Caco-2 (cell line): ENCODE results near the gene RASGRP1. TPM values are rescaled to one million over a fixed set of nuclear protein-coding genes. Genes with fewer than 3 reads are reported as not detected.
"Not testable (repeated sequence)": the region's sequence is repeated elsewhere in the genome, so short reads cannot be mapped to it uniquely, and the experiment has no call there.

Source experiments
- BruUV-seq: library from RNA; stranded (reverse); fragments of 400-500 nt; replicated peaks from 2 replicates; lab custom pipeline; 2021; lab: Mats Ljungman, UMichigan
- CTCF ChIA-PET: fragments of 300-600 bp; sonication (Branson Sonifier 250); formaldehyde crosslinking; loops from one replicate; lab custom pipeline; 2022; ENCODE audit warnings: antibody characterized with exemption; lab: Charles Lee
- POLR2A ChIA-PET: fragments of 300-600 bp; sonication (Branson Sonifier 250); formaldehyde crosslinking; loops from one replicate; lab custom pipeline; 2022; ENCODE audit warnings: antibody characterized with exemption; lab: Charles Lee
- DNase-seq, 2 experiments: peaks; one replicate each; pipeline versions ENCODE4 v3.0.0 to v3.0.0-alpha.2; 2020 to 2022
- H3K27me3 ChIP-seq: replicated peaks from 2 replicates; pipeline ENCODE4 v1.6.0; 2011; ENCODE audit warnings: low read length; ENCODE audit not compliant: control insufficient read depth, insufficient read depth
- H3K36me3 ChIP-seq: 2 replicates; pipeline ENCODE4 v1.5.1; 2011; ENCODE audit warnings: low read length; ENCODE audit not compliant: control insufficient read depth, insufficient read depth
- H3K4me1 ChIP-seq: fragments of 250-450 bp; sonication (Bioruptor Pico); 2 replicates; pipeline ENCODE4 v1.5.1; 2020; ENCODE audit warnings: mild to moderate bottlenecking
- H3K4me3 ChIP-seq: 2 replicates; pipeline ENCODE4 v1.5.1; 2011; ENCODE audit warnings: low read depth, mild to moderate bottlenecking, control low read depth, low read length
- H3K9me3 ChIP-seq: fragments of 250-450 bp; sonication (Bioruptor Pico); 2 replicates; pipeline ENCODE4 v1.5.1; 2020; ENCODE audit warnings: mild to moderate bottlenecking, moderate library complexity
- H3K27ac Mint-ChIP-seq: one replicate; pipeline ENCODE4 v1.8.0; 2022; ENCODE audit warnings: mixed read lengths; ENCODE audit not compliant: unreplicated experiment
- H3K27me3 Mint-ChIP-seq: one replicate; pipeline ENCODE4 v1.8.0; 2022; ENCODE audit warnings: mixed read lengths; ENCODE audit not compliant: insufficient read depth, unreplicated experiment
- H3K36me3 Mint-ChIP-seq: one replicate; pipeline ENCODE4 v1.8.0; 2022; ENCODE audit warnings: mild to moderate bottlenecking, mixed read lengths; ENCODE audit not compliant: insufficient read depth, unreplicated experiment
- H3K4me1 Mint-ChIP-seq: one replicate; pipeline ENCODE4 v1.8.0; 2022; ENCODE audit warnings: low read depth, mixed read lengths; ENCODE audit not compliant: unreplicated experiment
- H3K4me3 Mint-ChIP-seq: one replicate; pipeline ENCODE4 v1.8.0; 2022; ENCODE audit warnings: mild to moderate bottlenecking, moderate library complexity, mixed read lengths; ENCODE audit not compliant: unreplicated experiment
- H3K9me3 Mint-ChIP-seq: one replicate; pipeline ENCODE4 v1.8.0; 2022; ENCODE audit warnings: mixed read lengths; ENCODE audit not compliant: unreplicated experiment
- CTCF ChIP-seq, 2 experiments: fragments of 200-600 bp in 1 of 2; IDR thresholded peaks; 1 replicate in 1 of 2; 2 replicates in 1 of 2; pipeline versions ENCODE4 v1.5.1 to v1.8.0; 2011 to 2022; ENCODE audit warnings: antibody characterized with exemption in 1 of 2, control low read depth in 1 of 2, inconsistent platforms in 1 of 2, low read depth in 1 of 2, low read length in 1 of 2, mild to moderate bottlenecking in 1 of 2, moderate library complexity in 1 of 2; ENCODE audit not compliant: insufficient read depth in 1 of 2, severe bottlenecking in 1 of 2, unreplicated experiment in 1 of 2
- intact Hi-C: fragments of 100-400 bp; cut with micrococcal nuclease; formaldehyde crosslinking; loops from one replicate; pipeline ENCODE4 v1.10.0; 2022; ENCODE audit not compliant: unreplicated experiment
- total RNA-seq: library from RNA; stranded (reverse); gene quantifications from 2 replicates; pipeline ENCODE4 v1.2.3, GENCODE V29; 2022

RASGRP1 gene
- total RNA-seq, 1 experiment from 2014 or later = 7.3 TPM

- no peaks in the 10 kb centered on the region for H3K36me3 ChIP-seq
- POLR2A ChIA-PET = no interaction called here
- H3K27me3 Mint-ChIP-seq = peaks cover under 1% of the 10 kb centered on the region
- no TSS peak for BruUV-seq
- no peak for TF ChIP-seq CTCF (IDR thresholded peaks at IDR 0.05; ENCODE audit: insufficient read depth in 1 of 2, low read depth in 1 of 2, low read length in 1 of 2, severe bottlenecking in 1 of 2, unreplicated experiment in 1 of 2)
- DNase-seq = no peak
- H3K36me3 Mint-ChIP-seq = no peaks in the 10 kb centered on the region
- CTCF ChIA-PET = no interaction called here
- H3K27me3 ChIP-seq = no peaks in the 10 kb centered on the region
- no peaks in the 10 kb centered on the region for H3K9me3 ChIP-seq
- H3K4me3 ChIP-seq = no peak overlapping the region
- intact Hi-C loops = no loop called here
- H3K4me3 Mint-ChIP-seq = no peak overlapping the region
- peaks cover 33% of the 10 kb centered on the region for H3K4me1 ChIP-seq
- peaks cover 8% of the 10 kb centered on the region for H3K9me3 Mint-ChIP-seq
- peaks cover 25% of the 10 kb centered on the region for H3K4me1 Mint-ChIP-seq
- no peak overlapping the region for H3K27ac Mint-ChIP-seq
Observed at GRCh38 chr15:38588672-38589071, 24.1 kb upstream of the RASGRP1 start.

GRCh38 chr15:38587214-38587613 is 22.6 kb upstream of the RASGRP1 start:
- Histone ChIP-seq H3K36me3 (no peaks in the 10 kb centered on the region), H3K4me1 (peaks cover 21% of the 10 kb centered on the region), H3K4me3 (no peak overlapping the region), H3K9me3 (no peaks in the 10 kb centered on the region), H3K27me3 (no peaks in the 10 kb centered on the region)
- POLR2A ChIA-PET = no interaction called here
- no peak for DNase-seq
- Mint-ChIP-seq H3K4me1 (peaks cover 18% of the 10 kb centered on the region), H3K27me3 (peaks cover 3% of the 10 kb centered on the region), H3K4me3 (no peak overlapping the region), H3K36me3 (no peaks in the 10 kb centered on the region), H3K27ac (no peak overlapping the region), H3K9me3 (peaks cover 8% of the 10 kb centered on the region)
- no TSS peak for BruUV-seq
- TF ChIP-seq CTCF (IDR thresholded peaks at IDR 0.05; ENCODE audit: insufficient read depth in 1 of 2, low read depth in 1 of 2, low read length in 1 of 2, severe bottlenecking in 1 of 2, unreplicated experiment in 1 of 2) = no peak
- intact Hi-C loops = no loop called here
- CTCF ChIA-PET = no interaction called here

GRCh38 chr15:38586005-38586404 is 21.4 kb upstream of the RASGRP1 start:
- BruUV-seq, intact Hi-C loops, H3K27me3 ChIP-seq, H3K9me3 Mint-ChIP-seq, H3K4me1 Mint-ChIP-seq, H3K4me3 Mint-ChIP-seq, H3K4me3 ChIP-seq, H3K36me3 Mint-ChIP-seq, POLR2A ChIA-PET, H3K27me3 Mint-ChIP-seq, H3K36me3 ChIP-seq, H3K9me3 ChIP-seq, DNase-seq, CTCF ChIA-PET, H3K27ac Mint-ChIP-seq: not testable (repeated sequence)
- peaks cover 14% of the 10 kb centered on the region for H3K4me1 ChIP-seq

- H3K27ac Mint-ChIP-seq = no peak overlapping the region
- no TSS peak for BruUV-seq
Observed at GRCh38 chr15:38578626-38579025, 14.0 kb upstream of the RASGRP1 start.

More at GRCh38 chr15:38578626-38579025, 14.0 kb upstream of the RASGRP1 start:
- H3K27me3 ChIP-seq = no peaks in the 10 kb centered on the region
- POLR2A ChIA-PET = no interaction called here
- no peaks in the 10 kb centered on the region for H3K4me1 ChIP-seq
- intact Hi-C loops = no loop called here
- H3K4me3 Mint-ChIP-seq = no peak overlapping the region
- H3K36me3 ChIP-seq = no peaks in the 10 kb centered on the region
- no peak for TF ChIP-seq CTCF (IDR thresholded peaks at IDR 0.05; ENCODE audit: insufficient read depth in 1 of 2, low read depth in 1 of 2, low read length in 1 of 2, severe bottlenecking in 1 of 2, unreplicated experiment in 1 of 2)
- no peaks in the 10 kb centered on the region for H3K36me3 Mint-ChIP-seq
- peaks cover 6% of the 10 kb centered on the region for H3K27me3 Mint-ChIP-seq
- no peaks in the 10 kb centered on the region for H3K9me3 ChIP-seq
- H3K4me3 ChIP-seq = no peak overlapping the region
- H3K4me1 Mint-ChIP-seq = no peaks in the 10 kb centered on the region
- CTCF ChIA-PET = interaction anchor here (0.6 kb wide), 1 partner anchor 146 kb away, joined by 3 read pairs; no protein-coding TSS in a partner anchor
- DNase-seq = no peak
- H3K9me3 Mint-ChIP-seq = no peaks in the 10 kb centered on the region
